Loucy (cell line): ENCODE data around the gene TAF6.

Experiments
- H2AFZ ChIP-seq: fragments of 200-600 bp; sonication (generic); 2 replicates; pipeline ENCODE4 v1.6.0; 2016; ENCODE audit warnings: antibody characterized with exemption, mild to moderate bottlenecking, low read length, moderate library complexity
- H3F3A ChIP-seq: fragments of 200-600 bp; 2 replicates; pipeline ENCODE4 v1.6.0; 2016; ENCODE audit warnings: antibody characterized with exemption, low read depth, mild to moderate bottlenecking
- H3K27me3 ChIP-seq: fragments of 200-600 bp; sonication (generic); 2 replicates; pipeline ENCODE4 v1.6.1; 2014; ENCODE audit warnings: low read length, mild to moderate bottlenecking; ENCODE audit not compliant: insufficient read depth, poor library complexity, severe bottlenecking
- H3K36me3 ChIP-seq: fragments of 200-600 bp; sonication (generic); 2 replicates; pipeline ENCODE4 v1.6.1; 2016; ENCODE audit warnings: low read length; ENCODE audit not compliant: insufficient read depth
- H3K4me1 ChIP-seq: fragments of 200-600 bp; sonication (generic); 2 replicates; pipeline ENCODE4 v1.5.1; 2014; ENCODE audit warnings: low read length, mild to moderate bottlenecking; ENCODE audit not compliant: insufficient read depth, poor library complexity, severe bottlenecking
- H3K4me2 ChIP-seq: fragments of 200-600 bp; sonication (generic); 2 replicates; pipeline ENCODE4 v1.6.0; 2014; ENCODE audit warnings: antibody characterized with exemption, low read length, low read depth, mild to moderate bottlenecking; ENCODE audit not compliant: poor library complexity, severe bottlenecking
- H3K4me3 ChIP-seq: fragments of 200-600 bp; sonication (generic); 2 replicates; pipeline ENCODE4 v1.5.1; 2014; ENCODE audit warnings: low read length, mild to moderate bottlenecking, mixed read lengths; ENCODE audit not compliant: poor library complexity, severe bottlenecking
- H3K79me2 ChIP-seq: fragments of 200-600 bp; sonication (generic); 2 replicates; pipeline ENCODE4 v1.6.1; 2014; ENCODE audit warnings: low read length; ENCODE audit not compliant: insufficient read depth
- H3K9ac ChIP-seq: fragments of 200-600 bp; sonication (generic); 2 replicates; pipeline ENCODE4 v1.6.0; 2014; ENCODE audit warnings: mild to moderate bottlenecking, low read depth, low read length, moderate library complexity; ENCODE audit not compliant: poor library complexity, severe bottlenecking
- H3K9me2 ChIP-seq: fragments of 200-600 bp; sonication (generic); replicated peaks from 2 replicates; pipeline ENCODE4 v1.6.1; 2016; ENCODE audit warnings: low read depth, low read length, mixed read lengths
- H3K9me3 ChIP-seq: fragments of 200-600 bp; sonication (generic); 2 replicates; pipeline ENCODE4 v1.6.1; 2014; ENCODE audit warnings: mild to moderate bottlenecking, antibody characterized with exemption, low read length, low read depth; ENCODE audit not compliant: insufficient read depth
- H4K20me1 ChIP-seq: fragments of 200-600 bp; sonication (generic); 2 replicates; pipeline ENCODE4 v1.6.0; 2014; ENCODE audit warnings: antibody characterized with exemption, low read length, mild to moderate bottlenecking; ENCODE audit not compliant: insufficient read depth, poor library complexity, severe bottlenecking
- EZH2phosphoT487 ChIP-seq: fragments of 200-600 bp; IDR thresholded peaks from 2 replicates; pipeline ENCODE4 v1.6.1; 2018; ENCODE audit warnings: antibody characterized with exemption, mild to moderate bottlenecking, moderate library complexity, borderline replicate concordance
- TF ChIP-seq, protein P1 (sequence below): fragments of 200-600 bp; sonication (generic); conservative IDR thresholded peaks from 2 replicates; pipeline ENCODE4 v1.5.1; 2014; ENCODE audit warnings: mild to moderate bottlenecking, antibody characterized with exemption, low read length

The TAF6 gene

DNA sequence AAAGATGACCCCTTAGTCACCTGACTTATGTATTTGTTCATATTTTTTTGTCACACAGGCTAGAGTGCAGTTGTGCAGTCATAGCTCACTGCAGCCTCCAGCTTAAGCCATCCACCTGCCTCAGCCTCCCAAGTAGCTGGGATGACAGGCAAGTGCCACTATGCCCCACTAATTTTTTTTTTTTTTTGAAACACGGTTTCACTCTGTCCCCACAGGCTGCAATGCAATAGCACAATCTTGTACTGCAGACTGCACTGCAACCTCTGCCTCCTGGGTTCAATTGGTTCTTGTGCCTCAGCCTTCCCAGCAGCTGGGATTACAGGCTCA lies 9.4 kb upstream of the TAF6 start:
- Histone ChIP-seq H3K4me3 (peak overlapping the region; percentile 95), H3K36me3 (no peaks in the 10 kb centered on the region), H4K20me1 (no peaks in the 10 kb centered on the region), H3K9ac (peak overlapping the region; percentile 97), H3K9me2 (no peaks in the 10 kb centered on the region), H3K79me2 (peaks cover 25% of the 10 kb centered on the region), H2AFZ (no peak overlapping the region), H3K9me3 (no peaks in the 10 kb centered on the region), H3F3A (no peaks in the 10 kb centered on the region; the same call in 1 of the 2 replicates), H3K27me3 (no peaks in the 10 kb centered on the region), H3K4me1 (peaks cover 25% of the 10 kb centered on the region), H3K4me2 (peak overlapping the region; percentile 98)
- TF ChIP-seq EZH2phosphoT487: no peak
- TF ChIP-seq, protein P1, sequence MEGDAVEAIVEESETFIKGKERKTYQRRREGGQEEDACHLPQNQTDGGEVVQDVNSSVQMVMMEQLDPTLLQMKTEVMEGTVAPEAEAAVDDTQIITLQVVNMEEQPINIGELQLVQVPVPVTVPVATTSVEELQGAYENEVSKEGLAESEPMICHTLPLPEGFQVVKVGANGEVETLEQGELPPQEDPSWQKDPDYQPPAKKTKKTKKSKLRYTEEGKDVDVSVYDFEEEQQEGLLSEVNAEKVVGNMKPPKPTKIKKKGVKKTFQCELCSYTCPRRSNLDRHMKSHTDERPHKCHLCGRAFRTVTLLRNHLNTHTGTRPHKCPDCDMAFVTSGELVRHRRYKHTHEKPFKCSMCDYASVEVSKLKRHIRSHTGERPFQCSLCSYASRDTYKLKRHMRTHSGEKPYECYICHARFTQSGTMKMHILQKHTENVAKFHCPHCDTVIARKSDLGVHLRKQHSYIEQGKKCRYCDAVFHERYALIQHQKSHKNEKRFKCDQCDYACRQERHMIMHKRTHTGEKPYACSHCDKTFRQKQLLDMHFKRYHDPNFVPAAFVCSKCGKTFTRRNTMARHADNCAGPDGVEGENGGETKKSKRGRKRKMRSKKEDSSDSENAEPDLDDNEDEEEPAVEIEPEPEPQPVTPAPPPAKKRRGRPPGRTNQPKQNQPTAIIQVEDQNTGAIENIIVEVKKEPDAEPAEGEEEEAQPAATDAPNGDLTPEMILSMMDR: no peak

DNA sequence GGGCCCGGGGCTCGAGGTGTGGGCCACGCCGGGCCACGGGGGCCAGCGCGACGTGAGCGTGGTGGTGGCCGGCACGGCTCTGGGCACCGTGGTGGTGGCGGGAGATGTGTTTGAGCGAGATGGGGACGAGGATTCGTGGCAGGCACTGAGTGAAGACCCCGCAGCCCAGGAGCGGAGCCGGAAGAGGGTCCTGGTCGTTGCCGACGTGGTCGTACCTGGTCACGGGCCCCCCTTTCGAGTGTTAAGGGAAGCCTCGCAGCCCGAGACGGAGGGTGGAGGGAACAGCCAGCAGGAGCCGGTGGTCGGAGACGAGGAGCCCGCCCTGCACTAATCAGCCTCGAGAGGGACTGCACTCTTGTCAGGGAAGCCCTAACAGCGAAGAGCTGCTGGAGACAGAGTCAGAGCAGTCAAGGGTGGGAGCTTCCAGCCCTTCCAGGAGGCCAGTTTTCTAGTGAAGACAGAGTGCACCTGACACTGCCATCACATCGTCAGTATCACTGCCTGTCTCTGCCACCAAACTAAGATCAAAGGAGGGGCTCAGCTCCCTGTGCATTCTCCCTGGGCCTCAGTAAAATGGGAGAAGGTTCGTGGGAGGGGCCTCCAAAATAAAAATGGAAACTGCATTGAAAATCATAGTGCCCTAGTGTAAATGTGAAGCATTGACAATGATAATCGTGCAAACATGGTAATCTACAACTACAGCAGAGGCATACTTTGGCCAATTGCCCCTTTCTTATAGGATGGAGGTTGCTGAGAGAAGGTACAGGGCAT lies 8.9 kb upstream of the TAF6 start:
- Histone ChIP-seq H2AFZ (peak overlapping the region; percentile 84), H3K36me3 (no peaks in the 10 kb centered on the region), H3K4me1 (peaks cover 25% of the 10 kb centered on the region), H3F3A (no peaks in the 10 kb centered on the region; the same call in 1 of the 2 replicates), H3K27me3 (no peaks in the 10 kb centered on the region), H3K4me2 (peak overlapping the region; percentile 98), H4K20me1 (no peaks in the 10 kb centered on the region), H3K79me2 (peaks cover 25% of the 10 kb centered on the region), H3K9me2 (no peaks in the 10 kb centered on the region), H3K9me3 (no peaks in the 10 kb centered on the region), H3K4me3 (peak overlapping the region; percentile 95), H3K9ac (peak overlapping the region; percentile 97)
- TF ChIP-seq EZH2phosphoT487: no peak
- TF ChIP-seq, protein P1: no peak

DNA sequence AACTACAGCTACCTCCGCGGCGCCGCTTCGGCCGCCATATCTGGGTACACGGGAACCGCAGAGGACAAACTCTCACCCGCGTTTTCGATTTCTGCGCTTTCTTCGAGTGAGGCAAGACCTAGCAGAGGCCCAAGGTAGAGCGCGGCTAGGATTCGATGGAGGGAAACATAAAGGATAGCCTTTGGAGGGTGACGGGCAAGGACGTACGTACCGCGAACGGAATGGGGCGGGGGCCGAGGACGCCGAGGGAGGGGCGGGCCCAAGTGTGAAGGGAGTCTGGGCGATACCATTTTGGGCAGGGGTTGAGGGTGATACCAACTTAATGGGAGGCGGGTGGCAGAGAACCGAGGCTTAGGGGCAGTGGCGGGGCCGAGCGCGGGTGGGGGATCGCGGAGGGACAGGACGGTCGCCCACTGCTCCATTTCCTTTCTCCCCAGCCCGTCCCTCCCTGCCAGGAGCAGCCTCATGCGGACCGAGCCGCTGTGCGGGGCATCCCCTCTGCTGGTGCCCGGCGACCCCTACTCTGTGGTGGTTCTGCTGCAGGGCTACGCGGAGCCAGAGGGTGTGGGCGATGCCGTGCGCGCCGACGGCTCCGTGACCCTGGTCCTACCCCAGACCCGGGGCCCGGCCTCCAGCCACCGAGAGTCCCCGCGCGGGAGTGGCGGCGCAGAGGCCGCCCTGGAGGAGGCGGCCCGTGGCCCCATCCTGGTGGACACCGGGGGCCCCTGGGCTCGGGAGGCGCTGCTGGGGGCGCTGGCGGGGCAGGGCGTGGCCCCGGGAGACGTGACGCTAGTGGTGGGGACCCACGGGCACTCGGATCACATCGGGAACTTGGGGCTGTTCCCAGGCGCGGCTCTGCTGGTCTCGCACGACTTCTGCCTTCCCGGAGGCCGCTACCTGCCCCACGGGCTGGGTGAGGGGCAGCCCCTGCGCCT lies 8.0 kb upstream of the TAF6 start, which contains the start of gene MBLAC1:
Gene MBLAC1, plus strand, starts transcription at position 37 of the 935 bp plus-strand sequence. Its CDS starts 429 bp downstream, at position 466.
- Histone ChIP-seq H2AFZ (peak within 1 kb of the TSS; percentile 84), H3K27me3 (no peaks in the 10 kb centered on the region), H3K9me3 (no peaks in the 10 kb centered on the region), H4K20me1 (no peaks in the 10 kb centered on the region), H3K36me3 (no peaks in the 10 kb centered on the region), H3K4me2 (peak within 1 kb of the TSS; percentile 98), H3F3A (no peaks in the 10 kb centered on the region; the same call in 1 of the 2 replicates), H3K4me3 (peak within 1 kb of the TSS; percentile 95), H3K4me1 (peaks cover 25% of the 10 kb centered on the region), H3K9me2 (no peaks in the 10 kb centered on the region), H3K79me2 (peaks cover 30% of the 10 kb centered on the region), H3K9ac (peak within 1 kb of the TSS; percentile 97)
- TF ChIP-seq, protein P1: 0 out of 2 replicates have a peak, but pooled peaks have one; percentile 11
- TF ChIP-seq EZH2phosphoT487: no peak
